ENCODE results near the gene APOB.

Gene APOB

DNA sequence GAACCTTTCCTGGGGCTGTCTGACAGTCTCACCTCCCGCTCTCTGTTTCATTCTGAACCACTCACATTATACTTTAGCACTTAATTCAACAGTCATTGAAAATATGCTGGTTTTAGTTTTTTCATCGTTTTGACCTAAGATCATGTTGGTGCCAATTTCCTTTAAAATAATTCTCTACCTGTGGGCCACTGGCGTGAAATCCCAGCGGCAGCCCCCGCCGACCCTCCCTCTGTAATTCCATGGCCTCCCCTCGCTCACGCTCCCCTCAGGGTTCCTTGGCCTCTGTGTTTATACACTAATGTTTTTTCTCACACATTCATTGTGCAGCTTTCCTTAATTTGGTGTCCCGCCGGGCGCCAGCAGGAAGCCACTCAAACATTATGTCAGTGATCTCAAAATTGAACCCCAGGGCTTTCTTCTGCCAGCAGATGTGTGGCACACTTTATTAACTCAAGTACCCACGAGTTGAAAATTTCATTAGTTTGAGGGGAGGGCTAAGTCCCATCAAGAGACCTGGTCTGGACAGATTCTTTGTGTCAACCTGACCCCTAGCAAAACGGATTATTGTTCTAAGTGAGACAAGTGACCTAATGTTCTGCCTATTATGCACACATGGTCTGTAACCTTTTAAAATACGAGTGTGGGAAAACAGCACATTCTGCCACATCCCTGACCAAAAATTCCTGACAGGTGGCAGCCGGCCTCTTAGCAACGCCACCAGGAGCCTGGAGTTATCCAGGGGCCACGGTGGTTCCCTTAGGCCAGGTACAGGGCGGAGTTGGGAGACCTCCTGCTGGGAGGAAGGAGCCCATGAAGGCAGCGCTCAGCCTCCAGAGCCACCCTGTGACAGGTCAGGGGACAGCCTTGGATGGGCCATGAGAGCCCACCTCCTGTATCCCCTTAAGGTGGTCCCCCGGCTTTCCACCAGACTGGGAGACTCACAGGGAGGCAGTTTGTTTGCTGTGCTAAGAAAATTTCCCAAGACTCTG, 53.1 kb downstream of the APOB start:
- TF ChIP-seq, protein P1, sequence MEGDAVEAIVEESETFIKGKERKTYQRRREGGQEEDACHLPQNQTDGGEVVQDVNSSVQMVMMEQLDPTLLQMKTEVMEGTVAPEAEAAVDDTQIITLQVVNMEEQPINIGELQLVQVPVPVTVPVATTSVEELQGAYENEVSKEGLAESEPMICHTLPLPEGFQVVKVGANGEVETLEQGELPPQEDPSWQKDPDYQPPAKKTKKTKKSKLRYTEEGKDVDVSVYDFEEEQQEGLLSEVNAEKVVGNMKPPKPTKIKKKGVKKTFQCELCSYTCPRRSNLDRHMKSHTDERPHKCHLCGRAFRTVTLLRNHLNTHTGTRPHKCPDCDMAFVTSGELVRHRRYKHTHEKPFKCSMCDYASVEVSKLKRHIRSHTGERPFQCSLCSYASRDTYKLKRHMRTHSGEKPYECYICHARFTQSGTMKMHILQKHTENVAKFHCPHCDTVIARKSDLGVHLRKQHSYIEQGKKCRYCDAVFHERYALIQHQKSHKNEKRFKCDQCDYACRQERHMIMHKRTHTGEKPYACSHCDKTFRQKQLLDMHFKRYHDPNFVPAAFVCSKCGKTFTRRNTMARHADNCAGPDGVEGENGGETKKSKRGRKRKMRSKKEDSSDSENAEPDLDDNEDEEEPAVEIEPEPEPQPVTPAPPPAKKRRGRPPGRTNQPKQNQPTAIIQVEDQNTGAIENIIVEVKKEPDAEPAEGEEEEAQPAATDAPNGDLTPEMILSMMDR (IDR thresholded peaks at IDR 0.05; ENCODE audit: insufficient read depth, low read length, missing control alignments) = no peak
- DNase-seq (ENCODE audit: low read depth, low spot score) = no peak
- POLR2A ChIA-PET = no interaction called here
- H3K4me3 ChIP-seq (ENCODE audit: low read depth, low read length) = no peak overlapping the region
- CTCF ChIA-PET = interaction anchor here (1.5 kb wide), 1 partner anchor 330 kb away, joined by 6 read pairs; no protein-coding TSS in a partner anchor

DNA sequence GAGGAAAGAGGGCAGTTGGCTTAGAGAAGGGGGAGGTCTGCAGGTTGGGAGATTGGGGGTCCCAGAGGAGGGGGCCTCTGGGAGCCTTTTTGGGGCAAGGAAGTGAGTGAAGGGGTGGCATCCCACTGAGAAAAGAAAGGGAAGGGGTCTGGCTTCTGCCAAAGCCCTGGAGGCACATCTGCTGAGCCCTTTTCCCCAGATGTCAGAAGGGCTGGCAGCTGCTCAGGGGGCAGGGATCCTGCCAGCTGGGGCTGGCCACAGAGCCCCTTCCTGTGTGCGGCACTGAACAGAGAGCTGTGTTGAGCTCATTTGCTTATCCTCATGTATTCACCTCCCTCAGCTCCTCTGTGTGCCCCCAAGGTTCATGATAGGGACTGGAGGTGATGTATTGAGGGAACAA, 54.5 kb downstream of the APOB start:
- TF ChIP-seq, protein P1 (IDR thresholded peaks at IDR 0.05; ENCODE audit: insufficient read depth, low read length, missing control alignments) = no peak
- ChIA-PET POLR2A (no interaction called here), CTCF (interaction anchor here (1.5 kb wide), 1 partner anchor 328 kb away, joined by 6 read pairs; no protein-coding TSS in a partner anchor)
- H3K4me3 ChIP-seq (ENCODE audit: low read depth, low read length) = no peak overlapping the region
- no peak for DNase-seq (ENCODE audit: low read depth, low spot score)

DNA sequence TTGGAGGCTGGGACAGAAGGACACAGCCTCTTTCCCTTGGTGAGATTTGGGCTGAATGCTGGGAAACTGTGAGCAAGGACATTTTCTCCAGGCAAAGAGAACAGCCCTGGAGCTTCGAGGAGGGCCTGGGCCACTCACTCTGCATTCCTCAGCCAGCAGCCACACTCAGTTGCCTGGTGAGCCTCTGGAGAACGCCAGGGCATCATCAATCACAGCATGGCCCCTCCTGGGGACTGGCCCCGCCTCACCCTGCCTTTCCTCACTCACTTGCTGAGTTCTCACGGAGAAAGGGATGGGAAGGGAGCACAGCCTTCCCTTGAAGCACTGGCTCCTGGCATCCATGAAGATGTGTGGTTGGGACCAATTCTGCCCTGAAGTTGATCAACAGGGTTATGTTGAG, 55.0 kb downstream of the APOB start:
- H3K4me3 ChIP-seq (ENCODE audit: low read depth, low read length) = no peak overlapping the region
- no peak for DNase-seq (ENCODE audit: low read depth, low spot score)
- CTCF ChIA-PET = no interaction called here
- TF ChIP-seq, protein P1 (IDR thresholded peaks at IDR 0.05; ENCODE audit: insufficient read depth, low read length, missing control alignments) = no peak
- POLR2A ChIA-PET = no interaction called here

DNA sequence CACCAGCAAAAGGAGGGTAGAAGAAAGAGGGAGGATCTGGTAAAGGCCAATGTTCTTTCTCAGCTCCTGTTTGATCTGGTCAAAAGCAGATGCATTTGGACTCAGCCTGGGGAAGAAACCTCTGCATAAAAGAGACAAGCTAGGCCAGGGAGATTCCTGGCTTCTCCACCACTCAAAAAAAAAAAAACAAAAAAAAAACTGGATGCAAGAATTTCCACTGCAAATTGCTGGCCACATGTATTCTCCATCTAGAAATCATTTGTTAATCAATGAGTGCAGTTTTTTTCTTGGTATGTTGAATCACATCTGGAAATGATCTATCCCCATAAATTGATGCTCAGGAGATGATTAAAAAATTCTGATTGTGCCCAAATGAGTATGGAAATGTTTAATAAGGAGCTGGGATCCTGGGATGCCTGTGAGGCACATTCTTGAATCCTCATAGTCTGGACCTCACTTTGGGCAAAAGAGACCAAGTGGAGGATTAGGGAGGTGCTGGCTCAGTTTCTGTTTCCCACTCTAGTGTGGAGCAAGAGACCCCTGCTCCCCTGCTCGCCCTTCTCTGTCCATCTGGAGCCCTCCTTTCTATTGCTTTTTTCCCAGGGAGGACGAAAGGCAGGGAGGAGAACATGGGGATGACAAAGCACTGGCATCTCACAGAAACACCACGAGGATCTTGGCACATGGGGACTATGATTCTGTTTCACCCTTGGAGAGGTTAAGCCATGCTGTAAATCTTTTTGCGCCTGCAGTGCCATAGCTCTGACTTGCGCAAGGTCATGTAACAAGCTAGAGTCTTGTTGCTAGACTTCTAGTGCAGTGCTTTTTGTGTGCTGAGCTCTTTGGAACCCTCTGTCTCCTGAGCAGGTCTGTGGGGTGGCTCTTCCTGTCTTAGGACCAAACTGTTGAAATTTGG, 57.6 kb downstream of the APOB start:
- ChIA-PET POLR2A (no interaction called here), CTCF (no interaction called here)
- TF ChIP-seq, protein P1 (IDR thresholded peaks at IDR 0.05; ENCODE audit: insufficient read depth, low read length, missing control alignments) = no peak
- no peak overlapping the region for H3K4me3 ChIP-seq (ENCODE audit: low read depth, low read length)
- DNase-seq (ENCODE audit: low read depth, low spot score) = no peak

DNA sequence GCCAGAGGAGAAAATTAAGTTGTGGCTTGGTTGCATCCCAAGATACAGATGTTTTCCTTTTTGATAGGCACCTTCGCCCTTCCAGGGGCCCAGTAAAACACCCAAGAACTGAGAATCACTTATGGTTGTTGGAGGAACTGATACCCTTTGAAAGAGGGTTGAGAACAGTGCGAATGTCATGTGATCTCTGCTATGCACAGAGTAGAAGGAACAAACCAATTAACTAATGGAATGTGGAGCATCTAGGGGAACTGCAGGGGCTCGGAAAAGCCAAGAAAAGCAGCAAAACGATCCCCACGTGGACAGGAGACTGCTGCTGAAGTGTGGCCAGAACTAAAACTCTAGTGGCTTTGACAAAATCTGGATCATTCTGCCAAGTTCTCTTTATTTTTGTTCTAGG, 58.8 kb downstream of the APOB start:
- DNase-seq (ENCODE audit: low read depth, low spot score) = no peak
- TF ChIP-seq, protein P1 (IDR thresholded peaks at IDR 0.05; ENCODE audit: insufficient read depth, low read length, missing control alignments) = no peak
- POLR2A ChIA-PET = no interaction called here
- CTCF ChIA-PET = interaction anchor here (0.6 to 1.5 kb wide), 2 partner anchors 22 to 154 kb away, joined by 3 read pairs; no protein-coding TSS in a partner anchor
- H3K4me3 ChIP-seq (ENCODE audit: low read depth, low read length) = no peak overlapping the region
